HepG2 (cell line): ENCODE results near the gene RFFL. TPM values are rescaled to one million over a fixed set of nuclear protein-coding genes. Genes with fewer than 3 reads are reported as not detected.
A peak's percentile ranks its signal among the peaks of the same experiment; 100 is the strongest.

Experiments
- ARNT2 ChIP-seq: sonication (generic); formaldehyde crosslinking; IDR thresholded peaks from 2 replicates; pipeline ENCODE4 v1.8.0; 2022; ENCODE audit warnings: mild to moderate bottlenecking, low read depth, missing genetic modification reagents, moderate library complexity
- FLYWCH1 ChIP-seq: sonication (generic); formaldehyde crosslinking; IDR thresholded peaks from 2 replicates; pipeline ENCODE4 v1.8.1; 2023; ENCODE audit warnings: mild to moderate bottlenecking, missing genetic modification reagents
- NKX3-1 ChIP-seq: sonication (generic); formaldehyde crosslinking; IDR thresholded peaks from 2 replicates; pipeline ENCODE4 v1.5.0; 2020; ENCODE audit warnings: missing genetic modification reagents
- PHF21A ChIP-seq: sonication (generic); formaldehyde crosslinking; IDR thresholded peaks from 2 replicates; pipeline ENCODE4 v1.5.0; 2020; ENCODE audit warnings: mild to moderate bottlenecking, missing genetic modification reagents
- POGZ ChIP-seq: sonication (generic); formaldehyde crosslinking; IDR thresholded peaks from 2 replicates; pipeline ENCODE4 v1.4.0; 2020; ENCODE audit warnings: mild to moderate bottlenecking, missing genetic modification reagents
- TBL1XR1 ChIP-seq: fragments of 150-350 bp; IDR thresholded peaks from 2 replicates; pipeline ENCODE4 v1.6.1; 2014; ENCODE audit warnings: borderline replicate concordance, low read length; ENCODE audit not compliant: partially characterized antibody
- ZFP1 ChIP-seq: IDR thresholded peaks from 2 replicates; pipeline ENCODE4 v1.6.1; 2016
- ZMYM2 ChIP-seq: sonication (generic); formaldehyde crosslinking; IDR thresholded peaks from 2 replicates; pipeline ENCODE4 v1.8.0; 2022; ENCODE audit warnings: mild to moderate bottlenecking, missing genetic modification reagents
- ZMYM4 ChIP-seq: sonication (generic); formaldehyde crosslinking; IDR thresholded peaks from 2 replicates; pipeline ENCODE4 v1.8.1; 2023; ENCODE audit warnings: mild to moderate bottlenecking, missing genetic modification reagents
- ZNF224 ChIP-seq: sonication (generic); formaldehyde crosslinking; IDR thresholded peaks from 2 replicates; pipeline ENCODE4 v1.5.0; 2020; ENCODE audit warnings: mild to moderate bottlenecking, missing genetic modification reagents
- ZNF230 ChIP-seq: sonication (generic); formaldehyde crosslinking; IDR thresholded peaks from 2 replicates; pipeline ENCODE4 v1.4.0; 2020; ENCODE audit warnings: mild to moderate bottlenecking, missing genetic modification reagents
- ZNF451 ChIP-seq: sonication (generic); formaldehyde crosslinking; IDR thresholded peaks from 2 replicates; pipeline ENCODE4 v1.5.0; 2020; ENCODE audit warnings: mild to moderate bottlenecking, missing genetic modification reagents
- ZNF510 ChIP-seq: sonication (generic); formaldehyde crosslinking; IDR thresholded peaks from 2 replicates; pipeline ENCODE4 v1.4.0; 2020; ENCODE audit warnings: low read depth, mild to moderate bottlenecking, missing genetic modification reagents
- ZNF605 ChIP-seq: sonication (generic); formaldehyde crosslinking; IDR thresholded peaks from 2 replicates; pipeline ENCODE4 v1.8.0; 2022; ENCODE audit warnings: mild to moderate bottlenecking, missing genetic modification reagents
- polyA plus RNA-seq, 8 experiments: library from polyadenylated mRNA; depleted of rRNA in 3 of 8; stranded (reverse) in 7 of 8; unstranded in 1 of 8; fragments of >200 nt; fragmentation: Illumina TruSeq in 4 of 8; extraction: Trizol in 4 of 8; gene quantifications; 2 replicates each; pipeline versions ENCODE4 v1.2.1 to v1.2.3, GENCODE V29; 2011 to 2016; ENCODE audit warnings: low read depth in 4 of 8, missing spikeins in 1 of 8, mixed read lengths in 1 of 8; ENCODE audit not compliant: insufficient read depth in 1 of 8
- total RNA-seq, 5 experiments: library from RNA; depleted of rRNA; stranded (reverse); fragments of >200 nt; fragmentation: Illumina TruSeq; extraction: Trizol; gene quantifications; 2 replicates each; pipeline ENCODE4 v1.2.3, GENCODE V29; 2016; ENCODE audit warnings: low read depth in 1 of 5
- TF ChIP-seq, protein P1 (sequence below): sonication (generic); formaldehyde crosslinking; conservative IDR thresholded peaks from 2 replicates; pipeline ENCODE4 v1.4.0; 2020; ENCODE audit warnings: mild to moderate bottlenecking, missing genetic modification reagents, moderate library complexity
- TF ChIP-seq, protein P2 (sequence below): sonication (generic); formaldehyde crosslinking; IDR thresholded peaks from 2 replicates; pipeline ENCODE4 v1.4.0; 2020; ENCODE audit warnings: missing genetic modification reagents, borderline replicate concordance
- TF ChIP-seq, protein P3 (sequence below): sonication (generic); formaldehyde crosslinking; IDR thresholded peaks from 2 replicates; pipeline ENCODE4 v1.4.0; 2020; ENCODE audit warnings: missing genetic modification reagents
- TF ChIP-seq, protein P4 (sequence below): sonication (generic); formaldehyde crosslinking; IDR thresholded peaks from 2 replicates; pipeline ENCODE4 v1.5.1; 2020; ENCODE audit warnings: missing genetic modification reagents, mild to moderate bottlenecking, borderline replicate concordance

The RFFL gene
- total and polyA plus RNA-seq, 2 of the 13 experiments (the other 11 are each of a cell fraction or from before 2014, with no cell fraction given), result 24.3 to 48.6 TPM

- TF ChIP-seq, protein P1, sequence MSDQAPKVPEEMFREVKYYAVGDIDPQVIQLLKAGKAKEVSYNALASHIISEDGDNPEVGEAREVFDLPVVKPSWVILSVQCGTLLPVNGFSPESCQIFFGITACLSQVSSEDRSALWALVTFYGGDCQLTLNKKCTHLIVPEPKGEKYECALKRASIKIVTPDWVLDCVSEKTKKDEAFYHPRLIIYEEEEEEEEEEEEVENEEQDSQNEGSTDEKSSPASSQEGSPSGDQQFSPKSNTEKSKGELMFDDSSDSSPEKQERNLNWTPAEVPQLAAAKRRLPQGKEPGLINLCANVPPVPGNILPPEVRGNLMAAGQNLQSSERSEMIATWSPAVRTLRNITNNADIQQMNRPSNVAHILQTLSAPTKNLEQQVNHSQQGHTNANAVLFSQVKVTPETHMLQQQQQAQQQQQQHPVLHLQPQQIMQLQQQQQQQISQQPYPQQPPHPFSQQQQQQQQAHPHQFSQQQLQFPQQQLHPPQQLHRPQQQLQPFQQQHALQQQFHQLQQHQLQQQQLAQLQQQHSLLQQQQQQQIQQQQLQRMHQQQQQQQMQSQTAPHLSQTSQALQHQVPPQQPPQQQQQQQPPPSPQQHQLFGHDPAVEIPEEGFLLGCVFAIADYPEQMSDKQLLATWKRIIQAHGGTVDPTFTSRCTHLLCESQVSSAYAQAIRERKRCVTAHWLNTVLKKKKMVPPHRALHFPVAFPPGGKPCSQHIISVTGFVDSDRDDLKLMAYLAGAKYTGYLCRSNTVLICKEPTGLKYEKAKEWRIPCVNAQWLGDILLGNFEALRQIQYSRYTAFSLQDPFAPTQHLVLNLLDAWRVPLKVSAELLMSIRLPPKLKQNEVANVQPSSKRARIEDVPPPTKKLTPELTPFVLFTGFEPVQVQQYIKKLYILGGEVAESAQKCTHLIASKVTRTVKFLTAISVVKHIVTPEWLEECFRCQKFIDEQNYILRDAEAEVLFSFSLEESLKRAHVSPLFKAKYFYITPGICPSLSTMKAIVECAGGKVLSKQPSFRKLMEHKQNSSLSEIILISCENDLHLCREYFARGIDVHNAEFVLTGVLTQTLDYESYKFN (CRISPR knock-in tag), result peak; percentile 88
- TF ChIP-seq TBL1XR1 (peak; percentile 39), ARNT2 (peak; percentile 63; the same call in 1 of the 2 replicates), POGZ (CRISPR knock-in tag) (peak; percentile 82), PHF21A (CRISPR knock-in tag) (peak; percentile 84), FLYWCH1 (no peak), ZNF451 (CRISPR knock-in tag) (0 out of 2 replicates have a peak, but pooled peaks have one; percentile 28), ZMYM2 (CRISPR knock-in tag) (0 out of 2 replicates have a peak, but pooled peaks have one; percentile 22), ZNF224 (peak; percentile 51; the same call in 1 of the 2 replicates), ZMYM4 (peak; percentile 84), ZNF510 (0 out of 2 replicates have a peak, but pooled peaks have one; percentile 69), ZNF605 (CRISPR knock-in tag) (peak; percentile 75), ZNF230 (no peak), NKX3-1 (0 out of 2 replicates have a peak, but pooled peaks have one; percentile 30), ZFP1 (CRISPR knock-in tag) (peak; percentile 58; the same call in 1 of the 2 replicates)
- TF ChIP-seq, protein P2, sequence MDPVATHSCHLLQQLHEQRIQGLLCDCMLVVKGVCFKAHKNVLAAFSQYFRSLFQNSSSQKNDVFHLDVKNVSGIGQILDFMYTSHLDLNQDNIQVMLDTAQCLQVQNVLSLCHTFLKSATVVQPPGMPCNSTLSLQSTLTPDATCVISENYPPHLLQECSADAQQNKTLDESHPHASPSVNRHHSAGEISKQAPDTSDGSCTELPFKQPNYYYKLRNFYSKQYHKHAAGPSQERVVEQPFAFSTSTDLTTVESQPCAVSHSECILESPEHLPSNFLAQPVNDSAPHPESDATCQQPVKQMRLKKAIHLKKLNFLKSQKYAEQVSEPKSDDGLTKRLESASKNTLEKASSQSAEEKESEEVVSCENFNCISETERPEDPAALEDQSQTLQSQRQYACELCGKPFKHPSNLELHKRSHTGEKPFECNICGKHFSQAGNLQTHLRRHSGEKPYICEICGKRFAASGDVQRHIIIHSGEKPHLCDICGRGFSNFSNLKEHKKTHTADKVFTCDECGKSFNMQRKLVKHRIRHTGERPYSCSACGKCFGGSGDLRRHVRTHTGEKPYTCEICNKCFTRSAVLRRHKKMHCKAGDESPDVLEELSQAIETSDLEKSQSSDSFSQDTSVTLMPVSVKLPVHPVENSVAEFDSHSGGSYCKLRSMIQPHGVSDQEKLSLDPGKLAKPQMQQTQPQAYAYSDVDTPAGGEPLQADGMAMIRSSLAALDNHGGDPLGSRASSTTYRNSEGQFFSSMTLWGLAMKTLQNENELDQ (CRISPR knock-in tag), result no peak
- TF ChIP-seq, protein P3, sequence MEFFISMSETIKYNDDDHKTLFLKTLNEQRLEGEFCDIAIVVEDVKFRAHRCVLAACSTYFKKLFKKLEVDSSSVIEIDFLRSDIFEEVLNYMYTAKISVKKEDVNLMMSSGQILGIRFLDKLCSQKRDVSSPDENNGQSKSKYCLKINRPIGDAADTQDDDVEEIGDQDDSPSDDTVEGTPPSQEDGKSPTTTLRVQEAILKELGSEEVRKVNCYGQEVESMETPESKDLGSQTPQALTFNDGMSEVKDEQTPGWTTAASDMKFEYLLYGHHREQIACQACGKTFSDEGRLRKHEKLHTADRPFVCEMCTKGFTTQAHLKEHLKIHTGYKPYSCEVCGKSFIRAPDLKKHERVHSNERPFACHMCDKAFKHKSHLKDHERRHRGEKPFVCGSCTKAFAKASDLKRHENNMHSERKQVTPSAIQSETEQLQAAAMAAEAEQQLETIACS (CRISPR knock-in tag), result peak; percentile 56; the same call in 1 of the 2 replicates
- TF ChIP-seq, protein P4, sequence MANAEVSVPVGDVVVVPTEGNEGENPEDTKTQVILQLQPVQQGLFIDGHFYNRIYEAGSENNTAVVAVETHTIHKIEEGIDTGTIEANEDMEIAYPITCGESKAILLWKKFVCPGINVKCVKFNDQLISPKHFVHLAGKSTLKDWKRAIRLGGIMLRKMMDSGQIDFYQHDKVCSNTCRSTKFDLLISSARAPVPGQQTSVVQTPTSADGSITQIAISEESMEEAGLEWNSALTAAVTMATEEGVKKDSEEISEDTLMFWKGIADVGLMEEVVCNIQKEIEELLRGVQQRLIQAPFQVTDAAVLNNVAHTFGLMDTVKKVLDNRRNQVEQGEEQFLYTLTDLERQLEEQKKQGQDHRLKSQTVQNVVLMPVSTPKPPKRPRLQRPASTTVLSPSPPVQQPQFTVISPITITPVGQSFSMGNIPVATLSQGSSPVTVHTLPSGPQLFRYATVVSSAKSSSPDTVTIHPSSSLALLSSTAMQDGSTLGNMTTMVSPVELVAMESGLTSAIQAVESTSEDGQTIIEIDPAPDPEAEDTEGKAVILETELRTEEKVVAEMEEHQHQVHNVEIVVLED (CRISPR knock-in tag), result peak; percentile 32; the same call in 1 of the 2 replicates
These were observed at the start of gene RFFL (continued) for GRCh38 chr17:35063514-35064223.
